RWPE1 (cell line): ENCODE measurements around the gene CLSTN2.

Experiments used
- CTCF ChIA-PET: fragments of 350-600 bp; sonication (Branson Sonifier 250); formaldehyde crosslinking; extraction: SDS; loops from one replicate; lab custom pipeline; 2021; lab: Yijun Ruan, JAX
- POLR2A ChIA-PET: fragments of 400-600 bp; formaldehyde crosslinking; extraction: SDS; loops from one replicate; lab custom pipeline; 2020; ENCODE audit warnings: antibody characterized with exemption; ENCODE audit not compliant: low non-redundant PET; lab: Yijun Ruan, JAX
- DNase-seq: peaks from one replicate; pipeline ENCODE4 v3.0.0; 2012; ENCODE audit warnings: low spot score
- H3K27ac ChIP-seq: fragments of 450-650 bp; 2 replicates; pipeline ENCODE4 v1.5.1; 2017
- TF ChIP-seq, protein P1 (sequence below): fragments of 450-650 bp; conservative IDR thresholded peaks from 2 replicates; pipeline ENCODE4 v1.5.1; 2017; ENCODE audit warnings: low read depth, mild to moderate bottlenecking

CLSTN2 gene

DNA sequence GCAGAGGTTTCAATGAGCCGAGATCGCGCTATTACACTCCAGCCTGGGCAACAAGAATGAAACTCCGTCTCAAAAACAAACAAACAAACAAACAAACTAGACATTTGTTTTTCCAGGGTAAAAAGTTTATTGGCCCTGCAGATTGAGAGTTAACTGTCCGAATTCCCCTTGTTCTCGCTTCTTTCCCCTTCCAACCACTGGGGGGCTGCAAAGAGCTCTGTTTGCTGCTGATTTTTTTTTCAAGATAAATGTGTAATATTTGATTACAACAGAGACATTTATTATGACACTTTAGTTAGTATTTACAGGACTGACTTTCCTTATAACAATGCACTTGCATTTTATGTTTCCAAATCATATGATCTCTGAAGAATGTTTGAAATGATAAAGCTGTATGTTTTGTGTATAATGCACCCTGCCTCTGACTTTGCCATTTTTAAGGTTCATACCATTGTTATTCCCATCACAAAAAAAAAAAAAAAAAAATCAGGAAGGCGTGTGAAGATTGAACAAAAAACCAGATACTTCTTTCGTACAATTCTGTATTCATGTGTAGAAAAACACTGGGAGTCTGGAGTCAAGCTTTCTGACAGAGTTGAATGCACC lies 2.8 kb downstream of the CLSTN2 start:
- DNase-seq: peak; percentile 59
- POLR2A ChIA-PET: interaction anchor here (0.6 kb wide), 1 partner anchor 166 kb away, joined by 3 read pairs; no protein-coding TSS in a partner anchor
- no peak overlapping the region for H3K27ac ChIP-seq
- TF ChIP-seq, protein P1, sequence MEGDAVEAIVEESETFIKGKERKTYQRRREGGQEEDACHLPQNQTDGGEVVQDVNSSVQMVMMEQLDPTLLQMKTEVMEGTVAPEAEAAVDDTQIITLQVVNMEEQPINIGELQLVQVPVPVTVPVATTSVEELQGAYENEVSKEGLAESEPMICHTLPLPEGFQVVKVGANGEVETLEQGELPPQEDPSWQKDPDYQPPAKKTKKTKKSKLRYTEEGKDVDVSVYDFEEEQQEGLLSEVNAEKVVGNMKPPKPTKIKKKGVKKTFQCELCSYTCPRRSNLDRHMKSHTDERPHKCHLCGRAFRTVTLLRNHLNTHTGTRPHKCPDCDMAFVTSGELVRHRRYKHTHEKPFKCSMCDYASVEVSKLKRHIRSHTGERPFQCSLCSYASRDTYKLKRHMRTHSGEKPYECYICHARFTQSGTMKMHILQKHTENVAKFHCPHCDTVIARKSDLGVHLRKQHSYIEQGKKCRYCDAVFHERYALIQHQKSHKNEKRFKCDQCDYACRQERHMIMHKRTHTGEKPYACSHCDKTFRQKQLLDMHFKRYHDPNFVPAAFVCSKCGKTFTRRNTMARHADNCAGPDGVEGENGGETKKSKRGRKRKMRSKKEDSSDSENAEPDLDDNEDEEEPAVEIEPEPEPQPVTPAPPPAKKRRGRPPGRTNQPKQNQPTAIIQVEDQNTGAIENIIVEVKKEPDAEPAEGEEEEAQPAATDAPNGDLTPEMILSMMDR: peak; percentile 71
- CTCF ChIA-PET: interaction anchor here (0.7 to 1.4 kb wide), 7 partner anchors 9 to 958 kb away, joined by 3 to 4 read pairs (median 4); no protein-coding TSS in a partner anchor

- H3K27ac ChIP-seq: no peak overlapping the region
- ChIA-PET CTCF (no interaction called here), POLR2A (no interaction called here)
- TF ChIP-seq, protein P1: no peak
- no peak for DNase-seq
These were observed 4.8 kb downstream of the CLSTN2 start for GRCh38 chr3:139939681-139940190.

DNA sequence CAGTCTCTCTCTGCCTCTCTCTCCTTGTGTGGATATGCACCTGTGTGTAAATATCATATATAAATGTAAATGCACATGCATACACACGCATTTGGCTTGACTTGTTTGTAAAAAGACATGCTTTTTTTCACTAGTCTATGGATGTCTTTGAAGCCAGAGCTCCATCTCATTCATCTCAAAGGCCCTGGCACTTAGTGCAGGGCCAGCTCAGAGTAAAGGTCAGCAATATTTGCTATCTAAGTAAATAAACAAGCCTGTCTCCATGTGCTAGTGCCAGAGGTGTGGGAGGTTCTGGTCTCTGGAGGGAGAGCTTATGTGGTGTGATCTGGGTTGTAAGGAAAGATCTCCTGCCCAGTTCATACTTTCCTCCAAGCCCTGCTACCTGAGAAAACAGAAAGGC lies 5.6 kb downstream of the CLSTN2 start:
- ChIA-PET CTCF (interaction anchor here (0.7 kb wide), 1 partner anchor 1061 kb away, joined by 3 read pairs; no protein-coding TSS in a partner anchor), POLR2A (no interaction called here)
- no peak overlapping the region for H3K27ac ChIP-seq
- DNase-seq: no peak
- TF ChIP-seq, protein P1: no peak

DNA sequence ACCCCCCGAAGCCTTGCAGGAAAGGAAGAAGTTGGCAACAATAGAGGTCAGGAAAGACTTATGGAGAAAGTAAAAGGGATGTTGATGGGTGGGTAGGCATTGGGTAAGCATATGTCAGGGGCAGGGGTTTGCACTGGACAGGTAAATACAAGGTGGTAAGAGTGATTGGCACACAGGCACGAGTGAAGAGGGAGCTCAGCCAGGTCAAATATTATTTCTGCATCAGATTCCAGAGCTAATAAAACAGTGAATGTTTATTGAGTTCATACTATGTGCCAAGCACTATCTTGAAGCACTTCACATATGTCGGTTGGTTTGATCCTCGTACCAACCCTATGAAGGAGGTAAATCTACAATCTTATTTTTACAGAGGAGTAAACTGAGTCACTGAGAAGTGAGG lies 6.6 kb downstream of the CLSTN2 start:
- no peak overlapping the region for H3K27ac ChIP-seq
- DNase-seq: no peak
- TF ChIP-seq, protein P1: no peak
- POLR2A ChIA-PET: no interaction called here
- CTCF ChIA-PET: no interaction called here

GRCh38 chr3:139944256-139944910 lies 9.4 kb downstream of the CLSTN2 start:
- TF ChIP-seq, protein P1: no peak
- POLR2A ChIA-PET: no interaction called here
- DNase-seq: no peak

DNA sequence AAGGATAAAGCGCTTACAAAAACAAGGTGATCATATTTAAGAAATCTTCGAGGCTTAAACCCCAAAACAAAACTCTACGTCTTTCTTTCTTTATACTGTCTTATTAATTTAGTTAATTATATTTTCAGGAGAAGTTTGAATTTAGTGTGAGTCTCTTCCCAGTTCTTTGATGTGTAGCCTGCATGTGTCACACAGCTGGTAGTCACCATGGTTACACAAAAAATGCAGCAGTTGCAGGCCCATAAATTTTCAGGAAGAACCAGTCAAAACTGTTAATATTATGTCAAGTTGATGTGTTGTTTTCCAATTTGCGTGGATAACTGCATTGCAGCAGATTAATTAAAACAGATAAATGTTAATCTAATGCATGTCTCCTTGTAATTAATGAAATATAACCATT lies 10.4 kb downstream of the CLSTN2 start:
- POLR2A ChIA-PET: no interaction called here
- TF ChIP-seq, protein P1: no peak
- CTCF ChIA-PET: no interaction called here
- no peak overlapping the region for H3K27ac ChIP-seq
- no peak for DNase-seq

More at GRCh38 chr3:139944256-139944910, 9.4 kb downstream of the CLSTN2 start:
- no peak overlapping the region for H3K27ac ChIP-seq
- CTCF ChIA-PET: no interaction called here
